ENCODE data around the gene BCAS1.
A peak's percentile ranks its signal among the peaks of the same experiment; 100 is the strongest.

The BCAS1 gene

GRCh38 chr20:54104781-54105180 is 34.4 kb upstream of the BCAS1 start:
- Mint-ChIP-seq H3K27me3 (ENCODE audit: low read depth, poor library complexity) (peaks cover 7% of the 10 kb centered on the region), H3K9me3 (peaks cover 7% of the 10 kb centered on the region), H3K27ac (no peak overlapping the region), H3K4me1 (peaks cover 6% of the 10 kb centered on the region), H3K4me3 (no peak overlapping the region), H3K36me3 (ENCODE audit: low read depth) (peaks cover 6% of the 10 kb centered on the region)
- DNase-seq, result no peak
- TF ChIP-seq CTCF (IDR thresholded peaks at IDR 0.05), result no peak

- H3K4me1 Mint-ChIP-seq, result peaks cover 6% of the 10 kb centered on the region
- H3K27ac Mint-ChIP-seq, result no peak overlapping the region
- peaks cover 6% of the 10 kb centered on the region for H3K36me3 Mint-ChIP-seq (ENCODE audit: low read depth)
- H3K4me3 Mint-ChIP-seq, result no peak overlapping the region
- TF ChIP-seq CTCF (IDR thresholded peaks at IDR 0.05), result peak; percentile 11
- H3K27me3 Mint-ChIP-seq (ENCODE audit: low read depth, poor library complexity), result peaks cover 7% of the 10 kb centered on the region
- H3K9me3 Mint-ChIP-seq, result peaks cover 7% of the 10 kb centered on the region
- DNase-seq, result no peak
Measured at GRCh38 chr20:54103762-54104600, 33.6 kb upstream of the BCAS1 start.

GRCh38 chr20:54103067-54103761 is 32.8 kb upstream of the BCAS1 start:
- peak; percentile 87 for DNase-seq
- Mint-ChIP-seq H3K27ac (no peak overlapping the region), H3K27me3 (ENCODE audit: low read depth, poor library complexity) (peaks cover 7% of the 10 kb centered on the region), H3K36me3 (ENCODE audit: low read depth) (peaks cover 6% of the 10 kb centered on the region), H3K4me1 (peaks cover 6% of the 10 kb centered on the region), H3K4me3 (no peak overlapping the region), H3K9me3 (peaks cover 7% of the 10 kb centered on the region)
- TF ChIP-seq CTCF (IDR thresholded peaks at IDR 0.05), result peak; percentile 91

GRCh38 chr20:54102543-54102942 is 32.1 kb upstream of the BCAS1 start:
- Mint-ChIP-seq H3K4me3 (no peak overlapping the region), H3K36me3 (ENCODE audit: low read depth) (peaks cover 6% of the 10 kb centered on the region), H3K4me1 (peaks cover 1% of the 10 kb centered on the region), H3K27me3 (ENCODE audit: low read depth, poor library complexity) (peaks cover 7% of the 10 kb centered on the region), H3K9me3 (peaks cover 7% of the 10 kb centered on the region), H3K27ac (no peak overlapping the region)
- no peak for DNase-seq
- TF ChIP-seq CTCF (IDR thresholded peaks at IDR 0.05), result no peak

- no peak for DNase-seq
- peaks cover 7% of the 10 kb centered on the region for H3K9me3 Mint-ChIP-seq
- TF ChIP-seq CTCF (IDR thresholded peaks at IDR 0.05), result no peak
- H3K36me3 Mint-ChIP-seq (ENCODE audit: low read depth), result peaks cover 6% of the 10 kb centered on the region
- H3K4me3 Mint-ChIP-seq, result no peak overlapping the region
- H3K27me3 Mint-ChIP-seq (ENCODE audit: low read depth, poor library complexity), result peaks cover 7% of the 10 kb centered on the region
- H3K27ac Mint-ChIP-seq, result no peak overlapping the region
- peaks cover 5% of the 10 kb centered on the region for H3K4me1 Mint-ChIP-seq
Measured at GRCh38 chr20:54100563-54100962, 30.2 kb upstream of the BCAS1 start.
